ENCODE results near the gene TRIM50.

The TRIM50 gene

DNA sequence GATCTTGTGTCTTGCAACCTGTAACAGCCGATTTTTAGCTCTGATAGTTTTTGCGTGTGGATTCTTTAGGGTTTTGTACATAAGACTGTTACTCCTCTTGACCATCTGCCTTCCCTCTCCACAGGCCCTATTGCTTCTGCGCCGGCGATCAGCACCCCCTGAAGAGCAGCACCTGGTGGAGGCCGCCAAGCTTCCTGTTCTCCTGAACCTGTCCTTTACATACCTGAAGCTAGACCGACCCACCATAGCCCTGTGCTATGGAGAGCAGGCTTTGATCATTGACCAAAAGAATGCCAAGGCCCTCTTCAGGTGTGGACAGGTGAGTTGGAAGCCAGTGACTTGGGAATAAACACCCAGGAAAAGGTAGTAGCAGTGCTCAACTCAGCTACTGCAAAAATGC is 12.6 kb upstream of the TRIM50 start:
- Histone ChIP-seq H3K4me1 (ENCODE audit: insufficient read depth, low read length, poor library complexity, severe bottlenecking) (no peaks in the 10 kb centered on the region), H4K20me1 (ENCODE audit: insufficient read depth, low read length, poor library complexity, severe bottlenecking) (no peaks in the 10 kb centered on the region), H3K36me3 (ENCODE audit: insufficient read depth, low read length) (no peaks in the 10 kb centered on the region), H3K79me2 (ENCODE audit: insufficient read depth, low read length) (no peaks in the 10 kb centered on the region), H3K9me3 (ENCODE audit: insufficient read depth, low read depth, low read length) (no peaks in the 10 kb centered on the region), H3K4me2 (ENCODE audit: low read depth, low read length, poor library complexity, severe bottlenecking) (no peak overlapping the region), H2AFZ (ENCODE audit: low read length) (no peak overlapping the region), H3F3A (ENCODE audit: low read depth) (no peaks in the 10 kb centered on the region), H3K9ac (ENCODE audit: low read depth, low read length, poor library complexity, severe bottlenecking) (no peak overlapping the region), H3K4me3 (ENCODE audit: low read length, poor library complexity, severe bottlenecking) (no peak overlapping the region), H3K9me2 (replicated peaks; ENCODE audit: low read depth, low read length) (no peaks in the 10 kb centered on the region), H3K27me3 (ENCODE audit: insufficient read depth, low read length, poor library complexity, severe bottlenecking) (no peaks in the 10 kb centered on the region)
- no peak for TF ChIP-seq EZH2phosphoT487 (IDR thresholded peaks at IDR 0.05; ENCODE audit: borderline replicate concordance)
- TF ChIP-seq, protein P1, sequence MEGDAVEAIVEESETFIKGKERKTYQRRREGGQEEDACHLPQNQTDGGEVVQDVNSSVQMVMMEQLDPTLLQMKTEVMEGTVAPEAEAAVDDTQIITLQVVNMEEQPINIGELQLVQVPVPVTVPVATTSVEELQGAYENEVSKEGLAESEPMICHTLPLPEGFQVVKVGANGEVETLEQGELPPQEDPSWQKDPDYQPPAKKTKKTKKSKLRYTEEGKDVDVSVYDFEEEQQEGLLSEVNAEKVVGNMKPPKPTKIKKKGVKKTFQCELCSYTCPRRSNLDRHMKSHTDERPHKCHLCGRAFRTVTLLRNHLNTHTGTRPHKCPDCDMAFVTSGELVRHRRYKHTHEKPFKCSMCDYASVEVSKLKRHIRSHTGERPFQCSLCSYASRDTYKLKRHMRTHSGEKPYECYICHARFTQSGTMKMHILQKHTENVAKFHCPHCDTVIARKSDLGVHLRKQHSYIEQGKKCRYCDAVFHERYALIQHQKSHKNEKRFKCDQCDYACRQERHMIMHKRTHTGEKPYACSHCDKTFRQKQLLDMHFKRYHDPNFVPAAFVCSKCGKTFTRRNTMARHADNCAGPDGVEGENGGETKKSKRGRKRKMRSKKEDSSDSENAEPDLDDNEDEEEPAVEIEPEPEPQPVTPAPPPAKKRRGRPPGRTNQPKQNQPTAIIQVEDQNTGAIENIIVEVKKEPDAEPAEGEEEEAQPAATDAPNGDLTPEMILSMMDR (conservative IDR thresholded peaks at IDR 0.05; ENCODE audit: low read length) = no peak

DNA sequence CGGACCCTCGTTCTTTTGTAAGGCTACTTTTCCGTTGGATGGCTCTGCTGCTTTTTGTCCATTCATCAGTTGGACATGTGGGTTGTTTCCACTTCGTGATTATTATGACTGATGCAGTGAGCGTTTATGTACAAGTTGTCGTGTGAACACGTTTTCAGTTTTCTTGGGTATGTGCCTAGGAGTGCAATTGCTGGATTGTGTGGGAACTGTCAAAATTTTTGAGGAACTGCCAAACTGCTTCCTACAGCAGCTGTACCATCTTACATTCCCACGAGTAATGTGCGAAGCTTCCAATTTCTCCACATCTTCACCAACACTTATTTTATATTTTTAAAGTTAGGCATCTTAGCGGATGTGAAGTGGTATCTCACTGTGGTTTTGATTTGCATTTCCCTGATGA is 10.4 kb upstream of the TRIM50 start:
- Histone ChIP-seq H3K9ac (ENCODE audit: low read depth, low read length, poor library complexity, severe bottlenecking) (no peak overlapping the region), H3K79me2 (ENCODE audit: insufficient read depth, low read length) (no peaks in the 10 kb centered on the region), H2AFZ (ENCODE audit: low read length) (no peak overlapping the region), H4K20me1 (ENCODE audit: insufficient read depth, low read length, poor library complexity, severe bottlenecking) (no peaks in the 10 kb centered on the region), H3K4me1 (ENCODE audit: insufficient read depth, low read length, poor library complexity, severe bottlenecking) (peaks cover 1% of the 10 kb centered on the region), H3K9me2 (replicated peaks; ENCODE audit: low read depth, low read length) (no peaks in the 10 kb centered on the region), H3K4me3 (ENCODE audit: low read length, poor library complexity, severe bottlenecking) (no peak overlapping the region), H3F3A (ENCODE audit: low read depth) (no peaks in the 10 kb centered on the region), H3K36me3 (ENCODE audit: insufficient read depth, low read length) (no peaks in the 10 kb centered on the region), H3K4me2 (ENCODE audit: low read depth, low read length, poor library complexity, severe bottlenecking) (no peak overlapping the region), H3K27me3 (ENCODE audit: insufficient read depth, low read length, poor library complexity, severe bottlenecking) (no peaks in the 10 kb centered on the region), H3K9me3 (ENCODE audit: insufficient read depth, low read depth, low read length) (no peaks in the 10 kb centered on the region)
- TF ChIP-seq, protein P1 (conservative IDR thresholded peaks at IDR 0.05; ENCODE audit: low read length) = no peak
- no peak for TF ChIP-seq EZH2phosphoT487 (IDR thresholded peaks at IDR 0.05; ENCODE audit: borderline replicate concordance)

DNA sequence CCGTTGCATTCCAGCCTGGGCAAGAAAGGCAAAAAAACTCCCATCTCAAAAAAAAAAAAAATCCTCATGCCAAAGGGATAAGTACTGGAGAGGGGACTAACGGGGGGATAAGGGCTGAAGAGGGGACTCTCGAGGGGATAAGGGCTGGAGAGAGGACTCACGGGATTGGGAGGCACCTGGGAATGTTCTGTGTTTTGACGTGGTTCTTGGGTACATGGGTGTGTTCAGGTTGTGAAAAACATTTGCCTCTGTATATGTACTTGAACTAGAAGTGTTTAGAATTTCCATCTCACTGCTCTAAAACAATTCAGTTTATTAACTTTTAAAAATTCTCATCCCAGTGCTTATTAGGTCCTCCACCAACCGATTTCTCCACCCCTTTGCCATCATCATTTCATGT is 4.6 kb upstream of the TRIM50 start:
- no peak overlapping the region for H3K4me2 ChIP-seq (ENCODE audit: low read depth, low read length, poor library complexity, severe bottlenecking)
- H3K9me2 ChIP-seq (replicated peaks; ENCODE audit: low read depth, low read length) = no peaks in the 10 kb centered on the region
- no peak overlapping the region for H2AFZ ChIP-seq (ENCODE audit: low read length)
- peaks cover 3% of the 10 kb centered on the region for H3K4me1 ChIP-seq (ENCODE audit: insufficient read depth, low read length, poor library complexity, severe bottlenecking)
- H3K9me3 ChIP-seq (ENCODE audit: insufficient read depth, low read depth, low read length) = no peaks in the 10 kb centered on the region
- no peak overlapping the region for H3K9ac ChIP-seq (ENCODE audit: low read depth, low read length, poor library complexity, severe bottlenecking)
- no peak for TF ChIP-seq EZH2phosphoT487 (IDR thresholded peaks at IDR 0.05; ENCODE audit: borderline replicate concordance)
- TF ChIP-seq, protein P1 (conservative IDR thresholded peaks at IDR 0.05; ENCODE audit: low read length) = no peak
- no peaks in the 10 kb centered on the region for H3K36me3 ChIP-seq (ENCODE audit: insufficient read depth, low read length)
- no peaks in the 10 kb centered on the region for H3F3A ChIP-seq (ENCODE audit: low read depth)
- no peaks in the 10 kb centered on the region for H3K79me2 ChIP-seq (ENCODE audit: insufficient read depth, low read length)
- H3K4me3 ChIP-seq (ENCODE audit: low read length, poor library complexity, severe bottlenecking) = no peak overlapping the region
- no peaks in the 10 kb centered on the region for H3K27me3 ChIP-seq (ENCODE audit: insufficient read depth, low read length, poor library complexity, severe bottlenecking)
- no peaks in the 10 kb centered on the region for H4K20me1 ChIP-seq (ENCODE audit: insufficient read depth, low read length, poor library complexity, severe bottlenecking)
